ENCODE results near the gene MATN1.

Gene MATN1

GRCh38 chr1:30731806-30732276 lies 8.5 kb upstream of the MATN1 start:
- DNase-seq (ENCODE audit: low spot score) = no peak

- no peak for DNase-seq (ENCODE audit: low spot score)
These were observed 7.9 kb upstream of the MATN1 start for GRCh38 chr1:30731109-30731805.

- no peak for DNase-seq (ENCODE audit: low spot score)
These were observed 7.1 kb upstream of the MATN1 start for GRCh38 chr1:30730346-30731108.

GRCh38 chr1:30729901-30730300 lies 6.5 kb upstream of the MATN1 start:
- no peak for DNase-seq (ENCODE audit: low spot score)

GRCh38 chr1:30728832-30729638 lies 5.7 kb upstream of the MATN1 start:
- DNase-seq (ENCODE audit: low spot score) = no peak

- no peak for DNase-seq (ENCODE audit: low spot score)
These were observed 5.0 kb upstream of the MATN1 start for GRCh38 chr1:30728340-30728739.

GRCh38 chr1:30727824-30728223 lies 4.4 kb upstream of the MATN1 start:
- DNase-seq (ENCODE audit: low spot score) = no peak

- no peak for DNase-seq (ENCODE audit: low spot score)
These were observed 3.6 kb upstream of the MATN1 start for GRCh38 chr1:30726773-30727684.

GRCh38 chr1:30726236-30726635 lies 2.9 kb upstream of the MATN1 start:
- DNase-seq (ENCODE audit: low spot score) = no peak

- no peak for DNase-seq (ENCODE audit: low spot score)
These were observed 2.2 kb upstream of the MATN1 start for GRCh38 chr1:30725450-30726095.

- no peak for DNase-seq (ENCODE audit: low spot score)
These were observed 1.5 kb upstream of the MATN1 start for GRCh38 chr1:30724655-30725421.

GRCh38 chr1:30724175-30724574 lies 790 bp upstream of the MATN1 start:
- no peak for DNase-seq (ENCODE audit: low spot score)

- no peak for DNase-seq (ENCODE audit: low spot score)
These were observed 1.4 kb downstream of the MATN1 start for GRCh38 chr1:30721812-30722537.

- DNase-seq (ENCODE audit: low spot score) = no peak
These were observed 2.0 kb downstream of the MATN1 start for GRCh38 chr1:30721341-30721793.

- DNase-seq (ENCODE audit: low spot score) = no peak
These were observed 2.8 kb downstream of the MATN1 start for GRCh38 chr1:30720271-30721223.

- DNase-seq (ENCODE audit: low spot score) = no peak
These were observed 3.7 kb downstream of the MATN1 start for GRCh38 chr1:30719406-30720270.
